B cell (primary cell): Measurements from ENCODE around the gene TFAP2A. TPM values are rescaled to one million over a fixed set of nuclear protein-coding genes. Genes with fewer than 3 reads are reported as not detected.

Experiments
- ATAC-seq: fragments of 200-7000 bp; cut with Tn5 transposase; one replicate; pipeline ENCODE4 v1.10.0; 2021; ENCODE audit warnings: low read depth, mild to moderate bottlenecking, moderate number of reproducible peaks, moderate library complexity
- CTCF ChIA-PET: fragments of 350-600 bp; sonication (Branson Sonifier 250); formaldehyde crosslinking; loops from one replicate; lab custom pipeline; 2021; ENCODE audit warnings: antibody characterized with exemption, inconsistent platforms; lab: Charles Lee
- POLR2A ChIA-PET: fragments of 350-600 bp; sonication (Branson Sonifier 250); formaldehyde crosslinking; loops from one replicate; lab custom pipeline; 2021; ENCODE audit warnings: antibody characterized with exemption; lab: Charles Lee
- DNase-seq: peaks from one replicate; pipeline ENCODE4 v3.0.0; 2013
- H2AFZ ChIP-seq: 2 replicates; pipeline ENCODE4 v1.6.1; 2012; ENCODE audit warnings: mild to moderate bottlenecking, low read depth, low read length; ENCODE audit not compliant: insufficient read depth, poor library complexity, severe bottlenecking
- H3K27ac ChIP-seq, 2 donors: 1 replicate in 1 of 2; 2 replicates in 1 of 2; pipeline ENCODE4 v1.5.1; 2012 to 2013; ENCODE audit warnings: low read length in 2 of 2, mild to moderate bottlenecking in 2 of 2, moderate library complexity in 1 of 2
- H3K27me3 ChIP-seq, 4 experiments: fragments of 200-600 bp in 1 of 4; sonication (generic) in 1 of 4; replicated peaks in 1 of 4; 1 replicate in 2 of 4; 2 replicates in 2 of 4; pipeline versions ENCODE4 v1.6.1 to v1.7.0; 2013 to 2016; ENCODE audit warnings: low read length in 3 of 4, mild to moderate bottlenecking in 2 of 4, mixed read lengths in 1 of 4, moderate library complexity in 1 of 4; ENCODE audit not compliant: insufficient read depth in 4 of 4, control insufficient read depth in 3 of 4; ENCODE audit errors: control extremely low read depth in 1 of 4
- H3K36me3 ChIP-seq, 2 experiments: replicated peaks in 1 of 2; 1 replicate in 1 of 2; 2 replicates in 1 of 2; pipeline versions ENCODE4 v1.6.1 to v1.7.1; 2013; ENCODE audit warnings: low read length in 1 of 2; ENCODE audit not compliant: insufficient read depth in 2 of 2, control insufficient read depth in 1 of 2; ENCODE audit errors: control extremely low read depth in 1 of 2, extremely low read depth in 1 of 2
- H3K4me1 ChIP-seq, 2 donors: fragments of 200-600 bp in 1 of 2; sonication (generic) in 1 of 2; 1 replicate in 1 of 2; 2 replicates in 1 of 2; pipeline versions ENCODE4 v1.5.1 to v1.6.1; 2013 to 2017; ENCODE audit warnings: low read length in 2 of 2; ENCODE audit not compliant: control insufficient read depth in 2 of 2, insufficient read depth in 2 of 2
- H3K4me2 ChIP-seq: replicated peaks from 2 replicates; pipeline ENCODE3; 2012; ENCODE audit warnings: mild to moderate bottlenecking, low read depth, low read length; ENCODE audit not compliant: poor library complexity, severe bottlenecking
- H3K4me3 ChIP-seq, 5 experiments: fragments of 200-600 bp in 1 of 5; sonication (generic) in 1 of 5; 1 replicate in 3 of 5; 2 replicates in 2 of 5; pipeline versions ENCODE4 v1.5.1 to v1.7.0; 2011 to 2016; ENCODE audit warnings: low read length in 4 of 5, mild to moderate bottlenecking in 4 of 5, low read depth in 2 of 5, control low read depth in 1 of 5, moderate library complexity in 1 of 5; ENCODE audit not compliant: insufficient read depth in 1 of 5; ENCODE audit errors: control extremely low read depth in 1 of 5, extremely low read depth in 1 of 5
- H3K79me2 ChIP-seq: fragments of 200-600 bp; sonication (generic); one replicate; pipeline ENCODE4 v1.6.0; 2016; ENCODE audit warnings: low read length; ENCODE audit not compliant: control insufficient read depth, insufficient read depth
- H3K9ac ChIP-seq: fragments of 200-600 bp; sonication (generic); 2 replicates; pipeline ENCODE4 v1.6.1; 2017; ENCODE audit warnings: mild to moderate bottlenecking, low read length, moderate library complexity
- H3K9me3 ChIP-seq, 3 donors: one replicate each; pipeline versions ENCODE4 v1.6.1 to v1.7.1; 2013; ENCODE audit warnings: low read length in 2 of 3; ENCODE audit not compliant: control insufficient read depth in 2 of 3, insufficient read depth in 1 of 3; ENCODE audit errors: control extremely low read depth in 1 of 3
- H4K20me1 ChIP-seq: 2 replicates; pipeline ENCODE4 v1.6.0; 2012; ENCODE audit warnings: mild to moderate bottlenecking, low read length; ENCODE audit not compliant: insufficient read depth, control insufficient read depth, poor library complexity, severe bottlenecking
- H3K27ac Mint-ChIP-seq: one replicate; pipeline ENCODE4 v1.8.0; 2021; ENCODE audit warnings: mixed read lengths
- H3K27me3 Mint-ChIP-seq: one replicate; pipeline ENCODE4 v1.8.0; 2021; ENCODE audit warnings: mixed read lengths
- H3K4me1 Mint-ChIP-seq: one replicate; pipeline ENCODE4 v1.8.0; 2021; ENCODE audit warnings: mixed read lengths
- H3K4me3 Mint-ChIP-seq: one replicate; pipeline ENCODE4 v1.8.0; 2021; ENCODE audit warnings: mixed read lengths
- H3K9me3 Mint-ChIP-seq: one replicate; pipeline ENCODE4 v1.8.0; 2022; ENCODE audit warnings: mixed read lengths; ENCODE audit not compliant: insufficient read depth
- EZH2 ChIP-seq: IDR thresholded peaks from 2 replicates; pipeline ENCODE4 v1.6.1; 2012; ENCODE audit warnings: borderline replicate concordance, low read depth, mild to moderate bottlenecking, moderate library complexity, low read length; ENCODE audit not compliant: insufficient read depth, poor library complexity, severe bottlenecking
- WGBS: methylation state at CpG from one replicate; pipeline ENCODE4 v1.1.5; 2013; ENCODE audit warnings: missing lambda C conversion rate; ENCODE audit not compliant: insufficient coverage; 5-methylcytosine and 5-hydroxymethylcytosine counted together
- intact Hi-C: fragments of 100-400 bp; cut with micrococcal nuclease; formaldehyde crosslinking; loops from one replicate; pipeline ENCODE4 v1.10.0; 2022
- polyA plus RNA-seq: library from polyadenylated mRNA; depleted of rRNA; stranded (reverse); fragments of >200 nt; gene quantifications from 2 replicates; pipeline ENCODE4 v1.2.3, GENCODE V29; 2012
- total RNA-seq, 2 donors: library from RNA; stranded (reverse); fragments of 120-200 nt in 1 of 2; gene quantifications; 1 replicate in 1 of 2; 2 replicates in 1 of 2; pipeline versions ENCODE4 v1.2.3 to v1.2.4, GENCODE V29; 2013 to 2022
- TF ChIP-seq, protein P1 (sequence below): fragments of 200-600 bp; IDR thresholded peaks from one replicate; pipeline ENCODE4 v1.8.0; 2022; ENCODE audit warnings: antibody characterized with exemption, mild to moderate bottlenecking

Gene TFAP2A
- total and polyA plus RNA-seq, 2 donors (not counting 1 experiment from before 2014, with no cell fraction given) = not detected

DNA sequence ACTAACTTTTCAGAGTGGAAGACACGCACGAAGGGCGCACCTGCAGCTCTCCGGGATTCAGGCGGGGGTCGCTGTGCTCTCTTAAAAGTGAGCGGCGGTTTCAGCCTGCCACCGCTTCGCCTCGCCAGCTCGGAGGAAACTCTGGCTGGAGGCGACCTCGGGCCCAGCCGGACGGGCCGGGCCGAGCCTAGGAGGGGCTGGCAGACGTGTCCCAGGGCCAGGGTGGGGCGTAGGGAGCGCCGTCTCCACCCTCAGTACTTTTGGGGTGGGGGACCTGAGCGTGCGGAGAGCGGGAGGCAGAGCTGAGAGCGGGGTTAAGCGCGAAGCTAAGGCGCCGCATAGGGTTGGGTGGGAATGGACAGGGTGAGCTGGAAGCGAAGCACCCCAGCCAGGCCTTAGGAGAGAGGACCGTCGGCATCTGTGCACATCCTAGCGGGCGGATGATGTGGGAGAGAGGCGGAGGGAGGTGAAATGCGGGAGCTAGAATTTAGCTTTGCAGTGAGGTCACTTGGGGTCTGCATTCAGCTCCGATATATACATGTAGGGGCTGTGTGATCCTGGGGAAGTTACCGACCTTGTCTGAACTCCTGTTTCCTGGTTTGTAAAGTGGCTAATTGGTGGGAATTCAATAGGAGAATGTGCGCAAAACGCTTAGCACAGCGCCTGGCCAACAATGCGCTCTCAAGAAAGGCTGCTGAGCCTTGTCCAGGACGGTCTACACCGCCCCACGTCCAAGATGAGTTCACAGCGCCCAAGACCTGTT is 6.5 kb upstream of the TFAP2A start:
- Mint-ChIP-seq H3K27me3 (peaks cover 72% of the 10 kb centered on the region), H3K27ac (peak overlapping the region; percentile 26), H3K4me3 (peak overlapping the region; percentile 5), H3K9me3 (peaks cover 7% of the 10 kb centered on the region), H3K4me1 (peaks cover 27% of the 10 kb centered on the region)
- DNase-seq (peak; percentile 34), ATAC-seq (no peak)
- WGBS = 10% methylated on average over 47 of the region's 47 CpGs
- peaks cover 0 to 85% (median 34%) of the 10 kb centered on the region in 3 donors for H3K9me3 ChIP-seq
- H3K4me2 ChIP-seq = no peak overlapping the region
- intact Hi-C loops = loop anchor here (5.0 kb wide), 2 partner anchors 34 to 466 kb away; partner anchors contain the start of gene SYCP2L
- POLR2A ChIA-PET = no interaction called here
- CTCF ChIA-PET = no interaction called here
- H3K9ac ChIP-seq = no peak overlapping the region
- no peak overlapping the region for H3K27ac ChIP-seq
- H3K4me3 ChIP-seq = no peak overlapping the region
- peaks cover 25 to 63% of the 10 kb centered on the region in 2 donors for H3K4me1 ChIP-seq
- no peak overlapping the region for H2AFZ ChIP-seq
- TF ChIP-seq, protein P1, sequence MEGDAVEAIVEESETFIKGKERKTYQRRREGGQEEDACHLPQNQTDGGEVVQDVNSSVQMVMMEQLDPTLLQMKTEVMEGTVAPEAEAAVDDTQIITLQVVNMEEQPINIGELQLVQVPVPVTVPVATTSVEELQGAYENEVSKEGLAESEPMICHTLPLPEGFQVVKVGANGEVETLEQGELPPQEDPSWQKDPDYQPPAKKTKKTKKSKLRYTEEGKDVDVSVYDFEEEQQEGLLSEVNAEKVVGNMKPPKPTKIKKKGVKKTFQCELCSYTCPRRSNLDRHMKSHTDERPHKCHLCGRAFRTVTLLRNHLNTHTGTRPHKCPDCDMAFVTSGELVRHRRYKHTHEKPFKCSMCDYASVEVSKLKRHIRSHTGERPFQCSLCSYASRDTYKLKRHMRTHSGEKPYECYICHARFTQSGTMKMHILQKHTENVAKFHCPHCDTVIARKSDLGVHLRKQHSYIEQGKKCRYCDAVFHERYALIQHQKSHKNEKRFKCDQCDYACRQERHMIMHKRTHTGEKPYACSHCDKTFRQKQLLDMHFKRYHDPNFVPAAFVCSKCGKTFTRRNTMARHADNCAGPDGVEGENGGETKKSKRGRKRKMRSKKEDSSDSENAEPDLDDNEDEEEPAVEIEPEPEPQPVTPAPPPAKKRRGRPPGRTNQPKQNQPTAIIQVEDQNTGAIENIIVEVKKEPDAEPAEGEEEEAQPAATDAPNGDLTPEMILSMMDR = no peak
- no peak for TF ChIP-seq EZH2
- H3K79me2 ChIP-seq = no peaks in the 10 kb centered on the region
- H3K27me3 ChIP-seq = peaks cover 2 to 100% (median 90%) of the 10 kb centered on the region in 4 experiments
- H4K20me1 ChIP-seq = no peaks in the 10 kb centered on the region
- no peaks in the 10 kb centered on the region for H3K36me3 ChIP-seq

DNA sequence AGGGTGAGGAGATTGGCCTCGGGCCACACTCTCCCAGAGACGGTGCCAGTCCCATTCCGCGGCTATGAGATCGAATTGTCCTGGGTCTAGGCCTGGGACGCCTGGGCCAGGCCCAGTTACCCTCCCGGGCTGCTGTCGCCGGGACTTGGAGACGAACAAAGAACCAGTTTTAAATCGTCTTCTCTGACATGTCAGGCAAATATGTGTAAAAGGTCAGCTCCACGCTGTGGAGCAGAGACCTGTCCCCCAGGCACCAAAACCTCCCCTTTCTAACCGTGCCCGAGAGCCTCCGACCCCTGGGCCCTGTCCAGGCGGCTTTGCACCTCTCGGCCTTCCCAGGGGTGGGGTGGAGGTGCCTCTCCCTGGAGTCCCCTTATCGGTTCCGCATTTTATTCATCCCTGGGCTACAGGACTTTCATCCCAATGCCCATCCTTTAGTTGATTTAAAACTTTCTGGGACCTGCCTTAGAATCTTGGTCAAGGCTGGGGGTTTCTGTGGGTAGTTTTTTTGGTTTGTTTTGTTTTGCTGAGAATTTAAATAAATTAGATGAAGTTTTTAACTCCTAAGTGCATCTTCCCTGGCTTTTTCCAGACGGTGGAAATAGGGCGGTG is 5.8 kb upstream of the TFAP2A start:
- Histone ChIP-seq H3K27me3 (peaks cover 4 to 100% (median 87%) of the 10 kb centered on the region in 4 experiments), H3K27ac (no peak overlapping the region), H4K20me1 (no peaks in the 10 kb centered on the region), H3K4me2 (no peak overlapping the region), H2AFZ (no peak overlapping the region), H3K36me3 (no peaks in the 10 kb centered on the region), H3K4me1 (peaks cover 20 to 56% of the 10 kb centered on the region in 2 donors), H3K9me3 (peaks cover 0 to 88% (median 39%) of the 10 kb centered on the region in 3 donors), H3K79me2 (no peaks in the 10 kb centered on the region), H3K9ac (no peak overlapping the region), H3K4me3 (no peak overlapping the region)
- peaks cover 24% of the 10 kb centered on the region for H3K4me1 Mint-ChIP-seq
- ChIA-PET POLR2A (no interaction called here), CTCF (no interaction called here)
- no peak for TF ChIP-seq EZH2
- TF ChIP-seq, protein P1 = no peak
- peaks cover 75% of the 10 kb centered on the region for H3K27me3 Mint-ChIP-seq
- intact Hi-C loops = loop anchor here (5.0 kb wide), 2 partner anchors 33 to 467 kb away; partner anchors contain the start of gene SYCP2L
- 12% methylated on average over 17 of the region's 21 CpGs for WGBS
- DNase-seq (peak; percentile 24), ATAC-seq (no peak)
- peaks cover 7% of the 10 kb centered on the region for H3K9me3 Mint-ChIP-seq
- no peak overlapping the region for H3K4me3 Mint-ChIP-seq
- H3K27ac Mint-ChIP-seq = peak overlapping the region; percentile 26
